Measurements from ENCODE around the gene SIDT1.
"Not testable (repeated sequence)": the region's sequence is repeated elsewhere in the genome, so short reads cannot be mapped to it uniquely, and the experiment has no call there.

SIDT1 gene

GRCh38 chr3:113600418-113601182, 68.2 kb downstream of the SIDT1 start:
- no peak for DNase-seq

GRCh38 chr3:113601240-113601639, 68.9 kb downstream of the SIDT1 start:
- no peak for DNase-seq

- no peak for DNase-seq
These were observed 69.9 kb downstream of the SIDT1 start for GRCh38 chr3:113602256-113602655.

GRCh38 chr3:113602836-113603235, 70.5 kb downstream of the SIDT1 start:
- DNase-seq = no peak

GRCh38 chr3:113606539-113607218, 74.3 kb downstream of the SIDT1 start:
- no peak for DNase-seq

- DNase-seq = no peak
These were observed 74.9 kb downstream of the SIDT1 start for GRCh38 chr3:113607219-113607596.

GRCh38 chr3:113614402-113614801, 82.0 kb downstream of the SIDT1 start:
- no peak for DNase-seq

- DNase-seq = no peak
These were observed 83.6 kb downstream of the SIDT1 start for GRCh38 chr3:113615976-113616375.

- DNase-seq = no peak
These were observed 85.4 kb downstream of the SIDT1 start for GRCh38 chr3:113617726-113618125.

GRCh38 chr3:113620091-113620490, 87.7 kb downstream of the SIDT1 start:
- no peak for DNase-seq

- peak; percentile 3 for DNase-seq
These were observed 91.0 kb downstream of the SIDT1 start for GRCh38 chr3:113623324-113623723.

GRCh38 chr3:113623811-113624210, 91.5 kb downstream of the SIDT1 start:
- no peak for DNase-seq

GRCh38 chr3:113625834-113626233, 93.5 kb downstream of the SIDT1 start:
- DNase-seq = no peak

GRCh38 chr3:113626503-113627371, 94.4 kb downstream of the SIDT1 start:
- peak; percentile 81 for DNase-seq

- no peak for DNase-seq
These were observed 96.0 kb downstream of the SIDT1 start for GRCh38 chr3:113628316-113628715.

GRCh38 chr3:113628788-113629187, 96.4 kb downstream of the SIDT1 start:
- DNase-seq = no peak

GRCh38 chr3:113629584-113630421, 97.4 kb downstream of the SIDT1 start:
- DNase-seq = peak; percentile 70

- DNase-seq = peak; percentile 18
These were observed 98.7 kb downstream of the SIDT1 start for GRCh38 chr3:113630956-113631542.

GRCh38 chr3:113631573-113631972, 99.2 kb downstream of the SIDT1 start:
- DNase-seq = no peak

- no peak for DNase-seq
These were observed 102.6 kb downstream of the SIDT1 start for GRCh38 chr3:113634782-113635474.

GRCh38 chr3:113636034-113636433, 103.7 kb downstream of the SIDT1 start:
- DNase-seq = not testable (repeated sequence)

- DNase-seq = no peak
These were observed 105.4 kb downstream of the SIDT1 start for GRCh38 chr3:113637756-113638155.

Measured in DMS53 (cell line).